GM21526 (cell line): ENCODE data around the gene FLNA.
"Not testable (repeated sequence)": the region's sequence is repeated elsewhere in the genome, so short reads cannot be mapped to it uniquely, and the experiment has no call there.

Experiments
- ATAC-seq: cut with Tn5 transposase; IDR thresholded peaks from one replicate; pipeline ENCODE4 v1.9.1; 2021; ENCODE audit warnings: moderate library complexity; ENCODE audit not compliant: unreplicated experiment, low FRiP score

Gene FLNA

DNA sequence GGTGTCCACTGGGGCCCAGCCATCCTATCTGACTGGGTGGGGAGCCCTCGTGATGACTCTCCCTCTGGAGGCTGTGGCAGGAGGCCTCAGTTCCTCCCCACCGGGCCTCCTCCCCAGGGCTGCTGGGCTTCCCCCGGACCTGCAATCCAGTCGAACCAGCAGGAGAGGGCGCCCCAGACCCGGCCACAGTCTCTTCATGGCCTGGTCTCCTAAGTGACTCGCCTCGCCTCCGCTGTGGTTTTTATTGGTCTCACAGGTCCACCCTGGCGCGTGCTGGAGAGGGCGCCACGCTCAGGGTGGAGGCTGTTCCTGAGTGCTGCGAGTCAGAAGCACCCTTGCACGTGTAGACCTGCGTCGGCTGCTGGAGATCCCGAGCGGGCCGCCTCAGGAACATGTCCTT is 30.8 kb downstream of the FLNA start:
- not testable (repeated sequence) for ATAC-seq

DNA sequence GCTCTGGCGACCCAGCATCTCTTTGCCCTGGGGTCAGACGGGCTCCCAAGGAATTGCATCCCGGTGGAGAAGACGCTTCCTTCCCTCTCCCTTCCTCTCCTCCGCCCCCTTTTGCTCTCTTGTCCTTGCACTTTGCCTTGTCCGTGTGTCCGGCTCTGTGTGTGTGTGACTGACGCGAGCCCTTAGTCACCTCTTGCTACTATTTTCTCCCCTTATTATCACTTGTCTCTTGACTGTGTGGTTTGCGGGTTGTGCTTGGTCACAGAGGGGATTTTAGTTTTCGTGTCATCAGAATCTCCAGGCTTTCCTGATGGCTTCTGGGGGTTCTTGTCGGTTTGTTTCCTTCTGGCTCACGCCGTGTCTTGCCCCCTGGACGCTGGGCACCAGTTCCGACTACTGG is 31.4 kb downstream of the FLNA start:
- not testable (repeated sequence) for ATAC-seq

DNA sequence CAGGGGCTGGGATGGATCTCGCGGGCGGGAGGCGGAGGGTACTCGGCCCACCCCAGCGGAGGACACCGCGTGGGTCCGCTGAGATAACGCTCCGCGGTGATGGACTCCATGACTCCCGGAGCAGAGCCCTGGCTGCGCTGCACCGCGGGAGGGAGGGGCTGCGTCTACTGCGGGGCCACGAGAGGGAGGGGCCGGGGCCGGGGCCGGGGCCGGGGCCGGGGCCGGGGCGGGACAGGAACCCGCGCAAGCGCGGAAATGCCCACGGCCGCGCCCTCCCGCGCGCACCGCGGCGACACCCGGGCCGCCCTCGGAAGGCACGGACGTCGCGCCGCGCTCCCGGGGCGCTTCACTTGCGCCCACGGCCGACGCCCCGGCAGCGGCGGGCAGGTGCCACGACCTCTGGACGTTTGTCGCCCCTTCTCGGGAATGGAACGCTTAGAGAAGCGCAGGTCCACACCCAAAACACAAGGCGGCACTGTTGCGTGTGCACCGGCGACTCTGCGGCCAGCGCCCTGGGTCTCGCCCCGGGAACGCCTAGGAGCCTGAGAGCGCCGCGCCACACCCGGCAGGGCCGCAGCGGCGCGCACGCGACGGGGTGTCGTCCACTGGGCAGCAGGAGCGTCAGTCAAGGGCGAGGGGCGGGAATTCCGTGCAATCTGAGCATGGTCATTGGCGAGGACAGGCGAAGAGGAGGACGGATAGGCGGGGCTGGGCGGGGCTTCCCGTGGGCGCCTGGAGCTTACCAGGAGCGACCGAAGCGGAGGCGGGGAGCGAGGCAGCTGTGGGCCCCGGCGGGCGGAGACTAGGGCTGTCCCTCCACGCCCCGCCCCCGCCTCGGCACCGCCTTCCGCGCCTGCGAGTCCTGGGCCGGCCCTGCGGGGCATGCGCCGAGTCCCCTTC is 32.8 kb downstream of the FLNA start:
- ATAC-seq = peak; percentile 53

- ATAC-seq = no peak
Measured at GRCh38 chrX:154334496-154334895, 39.9 kb downstream of the FLNA start.

DNA sequence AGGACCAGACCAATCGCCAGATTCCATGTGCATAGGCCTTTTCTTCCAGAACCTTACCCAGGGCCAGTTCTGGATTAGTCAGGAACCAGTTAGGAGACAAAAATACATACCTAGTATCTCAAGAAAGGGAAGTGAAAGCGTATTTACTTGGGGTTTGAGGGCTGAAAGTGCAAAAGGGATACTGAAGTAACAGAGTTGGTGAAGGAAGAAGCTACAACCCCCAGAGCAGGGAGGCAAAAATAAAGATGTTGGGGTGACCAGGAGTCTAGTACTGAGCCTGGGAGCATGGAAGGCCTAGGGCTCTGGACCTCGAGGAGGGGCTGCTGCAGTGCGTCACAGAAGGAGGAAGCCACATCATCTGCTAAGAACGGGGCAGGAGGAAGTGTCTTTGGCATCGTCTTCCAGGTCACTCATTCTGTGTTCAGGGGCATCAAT is 40.6 kb downstream of the FLNA start:
- ATAC-seq = peak; percentile 75

GRCh38 chrX:154333116-154333515 is 41.3 kb downstream of the FLNA start:
- ATAC-seq = no peak

DNA sequence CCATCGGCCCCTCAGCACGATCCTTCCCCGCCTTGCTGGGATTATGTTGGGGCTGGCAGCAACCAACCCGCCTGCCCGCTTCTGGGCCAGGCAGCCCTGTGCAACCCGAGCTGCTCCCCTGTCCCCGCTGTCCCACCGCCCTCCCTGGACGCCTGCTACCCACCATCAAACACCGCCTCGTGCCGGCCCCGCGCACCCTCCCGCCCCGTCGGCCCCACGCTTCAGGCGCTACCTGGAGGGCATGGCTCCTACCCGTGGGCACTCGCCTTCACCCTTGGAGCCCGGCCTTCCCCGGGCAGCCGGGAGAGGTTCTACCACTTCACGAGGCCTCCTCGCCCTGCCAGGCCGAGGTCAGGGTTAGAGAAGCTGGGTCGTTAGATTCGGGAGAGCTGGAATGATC is 41.9 kb downstream of the FLNA start:
- ATAC-seq = no peak

GRCh38 chrX:154329294-154329693 is 45.1 kb downstream of the FLNA start:
- no peak for ATAC-seq

- no peak for ATAC-seq
Measured at GRCh38 chrX:154328646-154329045, 45.8 kb downstream of the FLNA start.

GRCh38 chrX:154327038-154327820 is 47.2 kb downstream of the FLNA start:
- ATAC-seq = no peak

DNA sequence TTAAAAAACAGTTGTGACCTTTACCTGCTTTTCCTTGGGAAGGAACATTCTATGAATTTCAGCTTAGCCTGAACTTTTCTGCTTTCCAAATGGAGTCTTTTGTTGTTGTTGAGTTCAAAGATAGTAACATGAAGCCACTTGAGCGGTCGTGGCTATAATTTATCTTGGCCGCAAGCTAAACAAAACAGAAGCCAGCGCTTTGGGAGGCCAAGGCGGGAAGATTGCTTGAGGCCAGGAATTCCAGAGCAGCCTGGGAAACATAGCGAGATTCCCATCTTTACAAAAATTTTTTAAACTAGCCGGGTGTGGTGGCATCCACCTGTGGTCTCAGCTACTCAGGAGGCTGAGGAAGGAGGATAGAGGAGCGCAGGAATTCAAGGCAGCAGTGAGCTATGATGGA is 48.9 kb downstream of the FLNA start:
- no peak for ATAC-seq

- no peak for ATAC-seq
Measured at GRCh38 chrX:154323537-154323936, 50.9 kb downstream of the FLNA start.

- ATAC-seq = no peak
Measured at GRCh38 chrX:154322890-154323289, 51.5 kb downstream of the FLNA start.

GRCh38 chrX:154321594-154321993 is 52.8 kb downstream of the FLNA start:
- ATAC-seq = no peak

- ATAC-seq = no peak
Measured at GRCh38 chrX:154321152-154321551, 53.3 kb downstream of the FLNA start.

GRCh38 chrX:154320406-154320805 is 54.0 kb downstream of the FLNA start:
- ATAC-seq = no peak

GRCh38 chrX:154317391-154317995 is 56.9 kb downstream of the FLNA start:
- ATAC-seq = no peak

GRCh38 chrX:154315416-154315815 is 59.0 kb downstream of the FLNA start:
- no peak for ATAC-seq

GRCh38 chrX:154313147-154313546 is 61.3 kb downstream of the FLNA start:
- ATAC-seq = no peak

- no peak for ATAC-seq
Measured at GRCh38 chrX:154312116-154312515, 62.3 kb downstream of the FLNA start.
